Testis (tissue), 2 donors: ENCODE measurements around the gene MGAT5B.

Source experiments
- CTCF ChIP-seq, 3 experiments: fragments of 450-650 bp in 2 of 3; fragments of 200-600 bp in 1 of 3; sonication (generic) in 1 of 3; IDR thresholded peaks; one replicate each; pipeline ENCODE4 v1.5.1; 2016 to 2019; ENCODE audit warnings: antibody characterized with exemption in 3 of 3, mild to moderate bottlenecking in 2 of 3, moderate library complexity in 1 of 3
- POLR2A ChIP-seq: fragments of 450-650 bp; IDR thresholded peaks from one replicate; pipeline ENCODE4 v1.6.1; 2017; ENCODE audit warnings: antibody characterized with exemption, mild to moderate bottlenecking, moderate library complexity

- no peak for TF ChIP-seq CTCF (IDR thresholded peaks at IDR 0.05)
- TF ChIP-seq POLR2A = no peak
Measured at GRCh38 chr17:76932402-76933333, 64.5 kb downstream of the MGAT5B start.
